ENCODE data around the gene OR52M1.

Gene OR52M1

DNA sequence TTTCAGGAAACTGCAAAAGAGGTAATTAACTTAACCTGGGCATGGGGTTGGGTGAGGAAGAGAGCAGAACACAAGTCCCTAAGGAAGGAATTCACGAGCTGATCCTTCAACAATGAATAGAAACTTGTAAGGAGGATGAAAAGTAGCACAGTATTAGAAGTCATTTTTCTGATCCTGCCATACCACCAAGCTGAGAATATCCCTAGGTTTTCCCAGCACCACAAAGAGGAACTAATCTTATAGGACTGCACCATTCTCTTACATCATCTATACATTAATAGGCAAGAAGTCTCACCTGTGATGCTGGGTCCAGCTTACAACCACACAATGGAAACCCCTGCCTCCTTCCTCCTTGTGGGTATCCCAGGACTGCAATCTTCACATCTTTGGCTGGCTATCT, 48.7 kb downstream of the OR52M1 start, which contains the start of gene OR52I1:
TSS of gene OR52I1 (plus strand) at position 301 of the 400 bp plus-strand sequence. CDS start at position 301, 0 bp downstream.
- no peak for DNase-seq (ENCODE audit: low read depth)
- H3K4me3 ChIP-seq (ENCODE audit: low read length) = no peak within 1 kb of the TSS
- TF ChIP-seq, protein P1, sequence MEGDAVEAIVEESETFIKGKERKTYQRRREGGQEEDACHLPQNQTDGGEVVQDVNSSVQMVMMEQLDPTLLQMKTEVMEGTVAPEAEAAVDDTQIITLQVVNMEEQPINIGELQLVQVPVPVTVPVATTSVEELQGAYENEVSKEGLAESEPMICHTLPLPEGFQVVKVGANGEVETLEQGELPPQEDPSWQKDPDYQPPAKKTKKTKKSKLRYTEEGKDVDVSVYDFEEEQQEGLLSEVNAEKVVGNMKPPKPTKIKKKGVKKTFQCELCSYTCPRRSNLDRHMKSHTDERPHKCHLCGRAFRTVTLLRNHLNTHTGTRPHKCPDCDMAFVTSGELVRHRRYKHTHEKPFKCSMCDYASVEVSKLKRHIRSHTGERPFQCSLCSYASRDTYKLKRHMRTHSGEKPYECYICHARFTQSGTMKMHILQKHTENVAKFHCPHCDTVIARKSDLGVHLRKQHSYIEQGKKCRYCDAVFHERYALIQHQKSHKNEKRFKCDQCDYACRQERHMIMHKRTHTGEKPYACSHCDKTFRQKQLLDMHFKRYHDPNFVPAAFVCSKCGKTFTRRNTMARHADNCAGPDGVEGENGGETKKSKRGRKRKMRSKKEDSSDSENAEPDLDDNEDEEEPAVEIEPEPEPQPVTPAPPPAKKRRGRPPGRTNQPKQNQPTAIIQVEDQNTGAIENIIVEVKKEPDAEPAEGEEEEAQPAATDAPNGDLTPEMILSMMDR (conservative IDR thresholded peaks at IDR 0.05; ENCODE audit: low read length) = no peak

Measured in AG10803 (cell line).